DMS153 treated with DMSO at 0.1 percent for 48 hours (cell line): ENCODE data around the gene PIK3R5.
"Not testable (repeated sequence)": the region's sequence is repeated elsewhere in the genome, so short reads cannot be mapped to it uniquely, and the experiment has no call there.

ENCODE experiments used
- DNase-seq: peaks from one replicate; lab custom pipeline; 2025; ENCODE audit not compliant: unreplicated experiment; lab: John Stamatoyannopoulos, UW

PIK3R5 gene

GRCh38 chr17:8896641-8897635 lies 68.6 kb downstream of the PIK3R5 start:
- no peak for DNase-seq

- no peak for DNase-seq
These were observed 69.4 kb downstream of the PIK3R5 start for GRCh38 chr17:8896087-8896486.

- no peak for DNase-seq
These were observed 70.6 kb downstream of the PIK3R5 start for GRCh38 chr17:8894673-8895578.

GRCh38 chr17:8894202-8894671 lies 71.3 kb downstream of the PIK3R5 start:
- no peak for DNase-seq

- DNase-seq = no peak
These were observed 71.8 kb downstream of the PIK3R5 start for GRCh38 chr17:8893621-8894201.

- no peak for DNase-seq
These were observed 72.4 kb downstream of the PIK3R5 start for GRCh38 chr17:8893059-8893458.

- DNase-seq = no peak
These were observed 73.2 kb downstream of the PIK3R5 start for GRCh38 chr17:8892338-8892690.

GRCh38 chr17:8890671-8891070 lies 74.8 kb downstream of the PIK3R5 start:
- DNase-seq = no peak

GRCh38 chr17:8889458-8890210 lies 75.9 kb downstream of the PIK3R5 start:
- DNase-seq = no peak

GRCh38 chr17:8888704-8889302 lies 76.7 kb downstream of the PIK3R5 start:
- no peak for DNase-seq

- no peak for DNase-seq
These were observed 77.4 kb downstream of the PIK3R5 start for GRCh38 chr17:8887834-8888703.

GRCh38 chr17:8887301-8887700 lies 78.2 kb downstream of the PIK3R5 start:
- no peak for DNase-seq

- DNase-seq = no peak
These were observed 79.4 kb downstream of the PIK3R5 start for GRCh38 chr17:8885967-8886684.

- not testable (repeated sequence) for DNase-seq
These were observed 80.1 kb downstream of the PIK3R5 start for GRCh38 chr17:8885163-8885966.

GRCh38 chr17:8884336-8884990 lies 81.0 kb downstream of the PIK3R5 start:
- no peak for DNase-seq

- no peak for DNase-seq
These were observed 82.2 kb downstream of the PIK3R5 start for GRCh38 chr17:8883353-8883752.

- no peak for DNase-seq
These were observed 83.9 kb downstream of the PIK3R5 start for GRCh38 chr17:8881606-8882005.
